ENCODE measurements around the gene CALD1. TPM values are rescaled to one million over a fixed set of nuclear protein-coding genes. Genes with fewer than 3 reads are reported as not detected.

CALD1 gene
- total RNA-seq, 1 donor from 2014 or later: 169 TPM

- Mint-ChIP-seq H3K4me1 (ENCODE audit: unreplicated experiment) (peaks cover 38% of the 10 kb centered on the region), H3K36me3 (peaks cover 40% of the 10 kb centered on the region), H3K27me3 (no peaks in the 10 kb centered on the region), H3K4me3 (no peak overlapping the region), H3K9me3 (peaks cover 6% of the 10 kb centered on the region), H3K27ac (peak overlapping the region; percentile 40)
- no peak for TF ChIP-seq CTCF (conservative IDR thresholded peaks at IDR 0.05)
- DNase-seq (ENCODE audit: extremely low spot score, unreplicated experiment): no peak
These were observed 127.6 kb downstream of the CALD1 start for GRCh38 chr7:134907000-134907399.

- peaks cover 38% of the 10 kb centered on the region for H3K4me1 Mint-ChIP-seq (ENCODE audit: unreplicated experiment)
- no peak for DNase-seq (ENCODE audit: extremely low spot score, unreplicated experiment)
- peaks cover 5% of the 10 kb centered on the region for H3K9me3 Mint-ChIP-seq
- peaks cover 39% of the 10 kb centered on the region for H3K36me3 Mint-ChIP-seq
- H3K4me3 Mint-ChIP-seq: peak overlapping the region; percentile 32
- TF ChIP-seq CTCF (conservative IDR thresholded peaks at IDR 0.05): no peak
- H3K27ac Mint-ChIP-seq: peak overlapping the region; percentile 89
- no peaks in the 10 kb centered on the region for H3K27me3 Mint-ChIP-seq
These were observed 128.2 kb downstream of the CALD1 start for GRCh38 chr7:134907639-134908038.

GRCh38 chr7:134908289-134908688, 128.9 kb downstream of the CALD1 start:
- peak overlapping the region; percentile 69 for H3K4me3 Mint-ChIP-seq
- peaks cover 38% of the 10 kb centered on the region for H3K4me1 Mint-ChIP-seq (ENCODE audit: unreplicated experiment)
- H3K27ac Mint-ChIP-seq: peak overlapping the region; percentile 89
- DNase-seq (ENCODE audit: extremely low spot score, unreplicated experiment): no peak
- no peak for TF ChIP-seq CTCF (conservative IDR thresholded peaks at IDR 0.05)
- H3K36me3 Mint-ChIP-seq: peaks cover 34% of the 10 kb centered on the region
- H3K27me3 Mint-ChIP-seq: no peaks in the 10 kb centered on the region
- H3K9me3 Mint-ChIP-seq: no peaks in the 10 kb centered on the region

- Mint-ChIP-seq H3K9me3 (no peaks in the 10 kb centered on the region), H3K36me3 (peaks cover 33% of the 10 kb centered on the region), H3K4me1 (ENCODE audit: unreplicated experiment) (peaks cover 35% of the 10 kb centered on the region), H3K4me3 (no peak overlapping the region), H3K27ac (peak overlapping the region; percentile 71), H3K27me3 (no peaks in the 10 kb centered on the region)
- DNase-seq (ENCODE audit: extremely low spot score, unreplicated experiment): no peak
- TF ChIP-seq CTCF (conservative IDR thresholded peaks at IDR 0.05): no peak
These were observed 130.9 kb downstream of the CALD1 start for GRCh38 chr7:134910214-134910890.

- Mint-ChIP-seq H3K27ac (peak overlapping the region; percentile 71), H3K36me3 (peaks cover 34% of the 10 kb centered on the region), H3K4me3 (no peak overlapping the region), H3K27me3 (no peaks in the 10 kb centered on the region), H3K4me1 (ENCODE audit: unreplicated experiment) (peaks cover 37% of the 10 kb centered on the region), H3K9me3 (no peaks in the 10 kb centered on the region)
- no peak for DNase-seq (ENCODE audit: extremely low spot score, unreplicated experiment)
- no peak for TF ChIP-seq CTCF (conservative IDR thresholded peaks at IDR 0.05)
These were observed 131.5 kb downstream of the CALD1 start for GRCh38 chr7:134910968-134911367.
